ENCODE results near the gene FAM187B.

DNA sequence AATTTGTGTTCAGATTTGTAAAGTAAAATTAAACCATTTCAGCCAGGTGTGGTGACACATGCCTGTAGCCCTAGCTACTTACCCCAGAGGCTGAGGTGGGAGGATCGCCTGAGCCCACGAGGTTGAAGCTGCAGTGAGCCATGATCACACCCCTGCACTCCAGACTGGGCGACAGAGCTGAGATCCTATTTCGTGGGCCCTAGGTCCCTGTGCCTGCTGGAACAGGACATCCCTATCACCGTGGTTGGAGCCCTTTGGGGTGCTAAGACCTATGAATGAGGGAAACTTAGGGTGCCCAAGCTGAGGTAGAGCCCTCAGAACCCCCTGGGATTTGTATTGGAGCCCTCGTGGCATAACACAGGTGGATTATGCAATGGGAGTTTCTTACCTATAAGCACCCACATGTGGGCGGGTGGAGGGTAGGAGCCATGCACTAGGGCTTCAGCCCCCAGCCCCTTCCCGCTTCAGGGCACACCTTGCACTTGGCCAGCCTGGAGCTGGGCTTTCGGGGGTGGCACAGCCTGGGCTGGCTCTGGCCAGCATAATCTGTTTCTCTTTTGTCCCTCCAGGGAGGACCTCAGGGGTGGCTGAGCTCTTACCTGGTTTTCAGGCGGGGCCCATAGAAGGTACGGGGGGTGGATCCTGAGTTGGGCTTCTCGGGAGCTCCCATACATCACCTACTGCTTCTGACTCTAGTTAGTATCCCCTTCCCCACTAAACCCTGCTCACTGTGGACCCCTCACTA, 33.0 kb upstream of the FAM187B start:
- TF ChIP-seq, protein P1, sequence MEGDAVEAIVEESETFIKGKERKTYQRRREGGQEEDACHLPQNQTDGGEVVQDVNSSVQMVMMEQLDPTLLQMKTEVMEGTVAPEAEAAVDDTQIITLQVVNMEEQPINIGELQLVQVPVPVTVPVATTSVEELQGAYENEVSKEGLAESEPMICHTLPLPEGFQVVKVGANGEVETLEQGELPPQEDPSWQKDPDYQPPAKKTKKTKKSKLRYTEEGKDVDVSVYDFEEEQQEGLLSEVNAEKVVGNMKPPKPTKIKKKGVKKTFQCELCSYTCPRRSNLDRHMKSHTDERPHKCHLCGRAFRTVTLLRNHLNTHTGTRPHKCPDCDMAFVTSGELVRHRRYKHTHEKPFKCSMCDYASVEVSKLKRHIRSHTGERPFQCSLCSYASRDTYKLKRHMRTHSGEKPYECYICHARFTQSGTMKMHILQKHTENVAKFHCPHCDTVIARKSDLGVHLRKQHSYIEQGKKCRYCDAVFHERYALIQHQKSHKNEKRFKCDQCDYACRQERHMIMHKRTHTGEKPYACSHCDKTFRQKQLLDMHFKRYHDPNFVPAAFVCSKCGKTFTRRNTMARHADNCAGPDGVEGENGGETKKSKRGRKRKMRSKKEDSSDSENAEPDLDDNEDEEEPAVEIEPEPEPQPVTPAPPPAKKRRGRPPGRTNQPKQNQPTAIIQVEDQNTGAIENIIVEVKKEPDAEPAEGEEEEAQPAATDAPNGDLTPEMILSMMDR (conservative IDR thresholded peaks at IDR 0.05), result no peak
- no peak for TF ChIP-seq EZH2 (IDR thresholded peaks at IDR 0.05; ENCODE audit: low read depth)

Data from PC-9 (cell line).